ENCODE measurements around the gene KLF16. TPM values are rescaled to one million over a fixed set of nuclear protein-coding genes. Genes with fewer than 3 reads are reported as not detected.

The KLF16 gene
- 7.6 TPM for total RNA-seq

DNA sequence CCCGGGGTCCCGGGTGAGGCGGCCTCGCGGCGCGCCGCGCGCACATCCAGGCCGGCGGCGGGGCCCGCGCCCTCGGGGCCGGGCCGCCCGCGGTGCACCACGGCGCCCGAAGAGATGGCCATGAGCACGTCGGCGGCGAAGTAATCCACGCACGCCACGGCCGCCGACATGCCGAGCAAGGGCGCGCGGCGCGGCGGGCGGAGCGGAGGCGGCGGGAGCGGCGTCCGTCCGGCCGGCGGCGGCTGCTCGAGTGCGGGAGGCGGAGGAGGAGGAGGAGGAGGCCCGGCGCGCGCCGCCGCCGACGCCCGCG is at the start of gene KLF16:
KLF16 (minus strand) TSS at position 252 of the 310 bp plus-strand sequence; CDS start at position 170, 82 bp downstream.
- peaks cover 53% of the 10 kb centered on the region for H3K4me1 ChIP-seq
- H3K27ac ChIP-seq, result peak within 1 kb of the TSS; percentile 82
- no peaks in the 10 kb centered on the region for H3K9me3 ChIP-seq
- peak in 1 of 2 donors; percentile 66 for TF ChIP-seq POLR2A (IDR thresholded peaks at IDR 0.05)
- TF ChIP-seq, protein P1, sequence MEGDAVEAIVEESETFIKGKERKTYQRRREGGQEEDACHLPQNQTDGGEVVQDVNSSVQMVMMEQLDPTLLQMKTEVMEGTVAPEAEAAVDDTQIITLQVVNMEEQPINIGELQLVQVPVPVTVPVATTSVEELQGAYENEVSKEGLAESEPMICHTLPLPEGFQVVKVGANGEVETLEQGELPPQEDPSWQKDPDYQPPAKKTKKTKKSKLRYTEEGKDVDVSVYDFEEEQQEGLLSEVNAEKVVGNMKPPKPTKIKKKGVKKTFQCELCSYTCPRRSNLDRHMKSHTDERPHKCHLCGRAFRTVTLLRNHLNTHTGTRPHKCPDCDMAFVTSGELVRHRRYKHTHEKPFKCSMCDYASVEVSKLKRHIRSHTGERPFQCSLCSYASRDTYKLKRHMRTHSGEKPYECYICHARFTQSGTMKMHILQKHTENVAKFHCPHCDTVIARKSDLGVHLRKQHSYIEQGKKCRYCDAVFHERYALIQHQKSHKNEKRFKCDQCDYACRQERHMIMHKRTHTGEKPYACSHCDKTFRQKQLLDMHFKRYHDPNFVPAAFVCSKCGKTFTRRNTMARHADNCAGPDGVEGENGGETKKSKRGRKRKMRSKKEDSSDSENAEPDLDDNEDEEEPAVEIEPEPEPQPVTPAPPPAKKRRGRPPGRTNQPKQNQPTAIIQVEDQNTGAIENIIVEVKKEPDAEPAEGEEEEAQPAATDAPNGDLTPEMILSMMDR (IDR thresholded peaks at IDR 0.05), result no peak
- peak within 1 kb of the TSS; percentile 73 to 76 for H3K4me3 ChIP-seq
- no peak for DNase-seq (ENCODE audit: extremely low spot score in 2 of 2)
- H3K27me3 ChIP-seq, result no peaks in the 10 kb centered on the region
- H3K36me3 ChIP-seq, result no peaks in the 10 kb centered on the region
- intact Hi-C loops (cut with DNase I), result no loop called here

GRCh38 chr19:1912760-1913505 is 49.6 kb upstream of the KLF16 start:
- intact Hi-C loops (cut with DNase I), result no loop called here
- H3K9me3 ChIP-seq, result no peaks in the 10 kb centered on the region
- H3K4me3 ChIP-seq, result no peak overlapping the region
- no peak overlapping the region for H3K27ac ChIP-seq
- TF ChIP-seq POLR2AphosphoS5 (IDR thresholded peaks at IDR 0.05; ENCODE audit: insufficient read depth in 1 of 2, low read depth in 1 of 2) (no peak), POLR2A (IDR thresholded peaks at IDR 0.05) (no peak)
- TF ChIP-seq, protein P1 (IDR thresholded peaks at IDR 0.05), result no peak
- H3K4me1 ChIP-seq, result peaks cover 23% of the 10 kb centered on the region
- H3K36me3 ChIP-seq, result peaks cover 0 to 2% of the 10 kb centered on the region in 2 donors
- H3K27me3 ChIP-seq, result no peaks in the 10 kb centered on the region
- peak in 1 of 2 donors; percentile 95 for DNase-seq (ENCODE audit: extremely low spot score in 2 of 2)

- Histone ChIP-seq H3K27ac (no peak overlapping the region), H3K27me3 (no peaks in the 10 kb centered on the region), H3K4me3 (no peak overlapping the region), H3K9me3 (no peaks in the 10 kb centered on the region), H3K4me1 (peaks cover 32% of the 10 kb centered on the region), H3K36me3 (no peaks in the 10 kb centered on the region)
- DNase-seq (ENCODE audit: extremely low spot score in 2 of 2), result no peak
- intact Hi-C loops (cut with DNase I), result no loop called here
- TF ChIP-seq, protein P1 (IDR thresholded peaks at IDR 0.05), result no peak
- TF ChIP-seq POLR2AphosphoS5 (IDR thresholded peaks at IDR 0.05; ENCODE audit: insufficient read depth in 1 of 2, low read depth in 1 of 2), result no peak
- no peak for TF ChIP-seq POLR2A (IDR thresholded peaks at IDR 0.05)
These were observed 48.6 kb upstream of the KLF16 start for GRCh38 chr19:1911995-1912394.

DNA sequence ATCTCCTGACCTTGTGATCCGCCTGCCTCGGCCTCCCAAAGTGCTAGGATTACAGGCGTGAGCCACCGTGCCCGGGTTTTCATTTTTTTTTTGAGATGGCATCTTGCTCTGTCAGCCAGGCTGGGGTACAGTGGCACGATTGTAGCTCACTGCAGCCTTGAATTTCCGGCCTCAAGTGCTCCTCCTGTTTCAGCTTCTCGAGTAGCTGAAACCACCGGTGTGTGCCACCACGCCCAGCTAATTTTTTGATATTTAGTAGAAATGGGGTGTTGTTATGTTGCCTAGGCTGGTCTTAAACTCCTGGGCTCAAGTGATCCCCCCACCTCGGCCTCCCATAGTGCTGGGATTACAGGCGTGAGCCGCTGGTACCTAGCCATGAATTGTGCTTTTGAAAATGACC is 47.7 kb upstream of the KLF16 start:
- Histone ChIP-seq H3K9me3 (no peaks in the 10 kb centered on the region), H3K36me3 (no peaks in the 10 kb centered on the region), H3K4me3 (no peak overlapping the region), H3K4me1 (peaks cover 39% of the 10 kb centered on the region), H3K27me3 (no peaks in the 10 kb centered on the region), H3K27ac (no peak overlapping the region)
- TF ChIP-seq, protein P1 (IDR thresholded peaks at IDR 0.05), result no peak
- TF ChIP-seq POLR2AphosphoS5 (IDR thresholded peaks at IDR 0.05; ENCODE audit: insufficient read depth in 1 of 2, low read depth in 1 of 2) (no peak), POLR2A (IDR thresholded peaks at IDR 0.05) (no peak)
- intact Hi-C loops (cut with DNase I), result no loop called here
- no peak for DNase-seq (ENCODE audit: extremely low spot score in 2 of 2)

DNA sequence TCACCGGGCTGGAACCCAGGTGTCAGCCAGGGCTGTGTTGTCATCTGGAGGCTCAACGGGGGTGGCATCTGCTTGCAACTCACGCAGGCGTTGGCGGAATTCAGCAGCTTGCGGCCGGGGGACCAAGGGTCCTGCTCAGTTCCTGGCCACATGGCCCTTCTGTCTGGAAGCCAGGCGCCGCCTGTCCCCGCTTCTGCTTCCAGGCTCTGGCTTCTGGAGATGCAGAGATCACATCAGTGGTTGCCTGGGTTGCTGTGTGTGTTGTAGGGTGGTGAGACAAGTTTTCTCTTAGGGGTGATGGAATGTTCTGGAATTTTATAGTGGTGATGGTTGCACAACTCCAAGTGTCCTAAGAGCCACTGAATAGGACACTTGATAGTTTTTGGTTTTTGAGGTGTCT is 46.8 kb upstream of the KLF16 start:
- peak in 1 of 2 donors; percentile 85 for DNase-seq (ENCODE audit: extremely low spot score in 2 of 2)
- intact Hi-C loops (cut with DNase I), result no loop called here

More for the DNA sequence above, 46.8 kb upstream of the KLF16 start:
- Histone ChIP-seq H3K27me3 (no peaks in the 10 kb centered on the region), H3K4me3 (no peak overlapping the region), H3K36me3 (no peaks in the 10 kb centered on the region), H3K9me3 (no peaks in the 10 kb centered on the region), H3K4me1 (peaks cover 45% of the 10 kb centered on the region), H3K27ac (no peak overlapping the region)
- TF ChIP-seq POLR2A (IDR thresholded peaks at IDR 0.05) (no peak), POLR2AphosphoS5 (IDR thresholded peaks at IDR 0.05; ENCODE audit: insufficient read depth in 1 of 2, low read depth in 1 of 2) (no peak)
- TF ChIP-seq, protein P1 (IDR thresholded peaks at IDR 0.05), result no peak
